HepG2 (cell line): ENCODE data around the gene SLC16A6. TPM values are rescaled to one million over a fixed set of nuclear protein-coding genes. Genes with fewer than 3 reads are reported as not detected.
A peak's percentile ranks its signal among the peaks of the same experiment; 100 is the strongest.

Source experiments
- MIER2 ChIP-seq: IDR thresholded peaks from 2 replicates; pipeline ENCODE4 v1.6.1; 2016; ENCODE audit warnings: missing biosample characterization, missing genetic modification reagents
- NFAT5 ChIP-seq: sonication (generic); formaldehyde crosslinking; IDR thresholded peaks from 2 replicates; pipeline ENCODE4 v1.4.0; 2020; ENCODE audit warnings: missing genetic modification reagents
- NFE2L1 ChIP-seq: sonication (generic); formaldehyde crosslinking; IDR thresholded peaks from 2 replicates; pipeline ENCODE4 v1.4.0; 2020; ENCODE audit warnings: missing genetic modification reagents, mild to moderate bottlenecking, borderline replicate concordance
- NRL ChIP-seq: sonication (generic); formaldehyde crosslinking; IDR thresholded peaks from 2 replicates; pipeline ENCODE4 v1.5.0; 2020; ENCODE audit warnings: missing genetic modification reagents, mild to moderate bottlenecking, moderate library complexity, borderline replicate concordance
- PRDM10 ChIP-seq: sonication (generic); formaldehyde crosslinking; IDR thresholded peaks from 2 replicates; pipeline ENCODE4 v1.4.0; 2020; ENCODE audit warnings: low read depth, missing genetic modification reagents
- ZBTB42 ChIP-seq: sonication (generic); formaldehyde crosslinking; IDR thresholded peaks from 2 replicates; pipeline ENCODE4 v1.5.0; 2020; ENCODE audit warnings: mild to moderate bottlenecking, missing genetic modification reagents
- ZNF180 ChIP-seq: sonication (generic); formaldehyde crosslinking; IDR thresholded peaks from 2 replicates; pipeline ENCODE4 v1.4.0; 2020; ENCODE audit warnings: low read depth, missing genetic modification reagents, borderline replicate concordance
- ZNF367 ChIP-seq: sonication (generic); formaldehyde crosslinking; IDR thresholded peaks from 2 replicates; pipeline ENCODE4 v1.4.0; 2020; ENCODE audit warnings: missing genetic modification reagents, borderline replicate concordance
- ZNF512B ChIP-seq: sonication (generic); formaldehyde crosslinking; IDR thresholded peaks from 2 replicates; pipeline ENCODE4 v1.5.1; 2020; ENCODE audit warnings: missing genetic modification reagents, mild to moderate bottlenecking, borderline replicate concordance
- ZNF547 ChIP-seq: sonication (generic); formaldehyde crosslinking; IDR thresholded peaks from 2 replicates; pipeline ENCODE4 v1.5.1; 2020; ENCODE audit warnings: mild to moderate bottlenecking, missing genetic modification reagents
- ZNF558 ChIP-seq: sonication (generic); formaldehyde crosslinking; IDR thresholded peaks from 2 replicates; pipeline ENCODE4 v1.9.0; 2022; ENCODE audit warnings: mild to moderate bottlenecking, missing genetic modification reagents, borderline replicate concordance
- ZNF597 ChIP-seq: sonication (generic); formaldehyde crosslinking; IDR thresholded peaks from 2 replicates; pipeline ENCODE4 v1.5.0; 2020; ENCODE audit warnings: missing genetic modification reagents
- polyA plus RNA-seq, 8 experiments: library from polyadenylated mRNA; depleted of rRNA in 3 of 8; stranded (reverse) in 7 of 8; unstranded in 1 of 8; fragments of >200 nt; fragmentation: Illumina TruSeq in 4 of 8; extraction: Trizol in 4 of 8; gene quantifications; 2 replicates each; pipeline versions ENCODE4 v1.2.1 to v1.2.3, GENCODE V29; 2011 to 2016; ENCODE audit warnings: low read depth in 4 of 8, missing spikeins in 1 of 8, mixed read lengths in 1 of 8; ENCODE audit not compliant: insufficient read depth in 1 of 8
- total RNA-seq, 5 experiments: library from RNA; depleted of rRNA; stranded (reverse); fragments of >200 nt; fragmentation: Illumina TruSeq; extraction: Trizol; gene quantifications; 2 replicates each; pipeline ENCODE4 v1.2.3, GENCODE V29; 2016; ENCODE audit warnings: low read depth in 1 of 5

SLC16A6 gene
- total and polyA plus RNA-seq, 2 of the 13 experiments (the other 11 are each of a cell fraction or from before 2014, with no cell fraction given) = 1.1 to 44.7 TPM

- TF ChIP-seq ZBTB42 (CRISPR knock-in tag) (peak; percentile 92), ZNF180 (no peak), NFE2L1 (peak; percentile 71; the same call in 1 of the 2 replicates), NFAT5 (CRISPR knock-in tag) (0 out of 2 replicates have a peak, but pooled peaks have one; percentile 88), NRL (0 out of 2 replicates have a peak, but pooled peaks have one; percentile 31), PRDM10 (CRISPR knock-in tag) (no peak; the same call in 1 of the 2 replicates), ZNF367 (CRISPR knock-in tag) (no peak; the same call in 1 of the 2 replicates), ZNF547 (CRISPR knock-in tag) (peak; percentile 96), ZNF597 (no peak), ZNF558 (CRISPR knock-in tag) (peak; percentile 12; the same call in 1 of the 2 replicates), ZNF512B (no peak), MIER2 (CRISPR knock-in tag) (no peak; the same call in 1 of the 2 replicates)
These were observed 43.3 kb downstream of the SLC16A6 start, which contains the start of gene AMZ2 (continued) for GRCh38 chr17:68247445-68248198.
